HEK293T (cell line): ENCODE measurements around the gene KDM2A.

Experiments used
- CTCF ChIA-PET: fragments of 350-600 bp; formaldehyde crosslinking; extraction: SDS; loops from one replicate; lab custom pipeline; 2021; ENCODE audit warnings: antibody characterized with exemption, inconsistent platforms; lab: Yijun Ruan, JAX
- POLR2A ChIA-PET: fragments of 350-600 bp; formaldehyde crosslinking; extraction: SDS; loops from one replicate; lab custom pipeline; 2020; ENCODE audit warnings: antibody characterized with exemption, inconsistent platforms; lab: Yijun Ruan, JAX
- DNase-seq: peaks from one replicate; pipeline ENCODE4 v3.0.0; 2012; ENCODE audit warnings: mixed read lengths; ENCODE audit errors: extremely low spot score
- ARNT ChIP-seq: fragments of 450-650 bp; IDR thresholded peaks from 2 replicates; pipeline ENCODE4 v1.6.1; 2017; ENCODE audit warnings: mild to moderate bottlenecking
- BHLHE40 ChIP-seq: fragments of 450-650 bp; IDR thresholded peaks from 2 replicates; pipeline ENCODE4 v1.6.1; 2016; ENCODE audit warnings: mild to moderate bottlenecking, moderate library complexity, borderline replicate concordance
- CTBP1 ChIP-seq: fragments of 450-650 bp; IDR thresholded peaks from 2 replicates; pipeline ENCODE4 v1.6.1; 2016; ENCODE audit warnings: borderline replicate concordance
- ELF4 ChIP-seq: fragments of 450-650 bp; IDR thresholded peaks from 2 replicates; pipeline ENCODE4 v1.6.1; 2017; ENCODE audit warnings: antibody characterized with exemption
- FOXA1 ChIP-seq: fragments of 450-650 bp; IDR thresholded peaks from 2 replicates; pipeline ENCODE4 v1.6.1; 2016; ENCODE audit warnings: mild to moderate bottlenecking
- FOXK2 ChIP-seq: fragments of 450-650 bp; IDR thresholded peaks from 2 replicates; pipeline ENCODE4 v1.6.1; 2016; ENCODE audit warnings: mild to moderate bottlenecking
- FOXM1 ChIP-seq: fragments of 450-650 bp; IDR thresholded peaks from 2 replicates; pipeline ENCODE4 v1.6.1; 2017; ENCODE audit warnings: mild to moderate bottlenecking, borderline replicate concordance
- HDGF ChIP-seq: fragments of 450-650 bp; IDR thresholded peaks from 2 replicates; pipeline ENCODE4 v1.6.1; 2017; ENCODE audit warnings: antibody characterized with exemption, borderline replicate concordance
- L3MBTL2 ChIP-seq: fragments of 450-650 bp; conservative IDR thresholded peaks from 2 replicates; pipeline ENCODE4 v1.6.1; 2016; ENCODE audit warnings: mild to moderate bottlenecking
- LEF1 ChIP-seq: fragments of 450-650 bp; IDR thresholded peaks from 2 replicates; pipeline ENCODE4 v1.6.1; 2017; ENCODE audit warnings: mild to moderate bottlenecking, borderline replicate concordance
- NFRKB ChIP-seq: fragments of 450-650 bp; IDR thresholded peaks from 2 replicates; pipeline ENCODE4 v1.6.1; 2016; ENCODE audit warnings: mild to moderate bottlenecking, moderate library complexity
- PKNOX1 ChIP-seq: fragments of 450-650 bp; IDR thresholded peaks from 2 replicates; pipeline ENCODE4 v1.6.1; 2016
- SP1 ChIP-seq: fragments of 450-650 bp; IDR thresholded peaks from 2 replicates; pipeline ENCODE4 v1.6.1; 2017
- SUZ12 ChIP-seq: fragments of 450-650 bp; IDR thresholded peaks from 2 replicates; pipeline ENCODE4 v1.6.1; 2016; ENCODE audit warnings: mild to moderate bottlenecking
- TARDBP ChIP-seq: fragments of 450-650 bp; IDR thresholded peaks from 2 replicates; pipeline ENCODE4 v1.6.1; 2016
- ZNF384 ChIP-seq: fragments of 450-650 bp; IDR thresholded peaks from 2 replicates; pipeline ENCODE4 v1.6.1; 2016

Gene KDM2A

GRCh38 chr11:67282876-67283371 is 163.9 kb downstream of the KDM2A start:
- TF ChIP-seq ZNF384 (no peak), LEF1 (no peak), FOXA1 (no peak), ELF4 (no peak), SP1 (no peak), HDGF (no peak), NFRKB (no peak), SUZ12 (no peak), BHLHE40 (no peak)
- POLR2A ChIA-PET: interaction anchor here (1.2 to 2.0 kb wide), 3 partner anchors 14 to 34 kb away, joined by 3 to 6 read pairs (median 5); no protein-coding TSS in a partner anchor

GRCh38 chr11:67283481-67283963 is 164.5 kb downstream of the KDM2A start:
- POLR2A ChIA-PET: interaction anchor here (1.2 to 2.0 kb wide), 3 partner anchors 14 to 34 kb away, joined by 3 to 6 read pairs (median 5); no protein-coding TSS in a partner anchor
- CTCF ChIA-PET: no interaction called here
- TF ChIP-seq SP1 (no peak), ELF4 (no peak), PKNOX1 (no peak), NFRKB (no peak), L3MBTL2 (no peak), ARNT (no peak), BHLHE40 (no peak), FOXM1 (no peak), HDGF (no peak), FOXA1 (no peak), ZNF384 (no peak), LEF1 (no peak), CTBP1 (no peak), SUZ12 (no peak)
- no peak for DNase-seq

More at GRCh38 chr11:67282876-67283371, 163.9 kb downstream of the KDM2A start:
- CTCF ChIA-PET: interaction anchor here (1.2 kb wide), 1 partner anchor 16 kb away, joined by 3 read pairs; the partner anchor contains the start of gene GRK2
- no peak for DNase-seq

GRCh38 chr11:67284811-67285540 is 165.9 kb downstream of the KDM2A start:
- TF ChIP-seq ELF4: no peak
- no peak for TF ChIP-seq SP1
- no peak for TF ChIP-seq FOXM1
- no peak for TF ChIP-seq SUZ12
- TF ChIP-seq HDGF: no peak
- no peak for TF ChIP-seq PKNOX1
- TF ChIP-seq BHLHE40: no peak
- TF ChIP-seq ARNT: no peak
- no peak for TF ChIP-seq CTBP1
- no peak for TF ChIP-seq FOXA1
- TF ChIP-seq TARDBP: no peak
- no peak for TF ChIP-seq LEF1
- TF ChIP-seq FOXK2: no peak
- TF ChIP-seq ZNF384: no peak
- no peak for TF ChIP-seq NFRKB
- TF ChIP-seq L3MBTL2: no peak

GRCh38 chr11:67285541-67286498 is 166.8 kb downstream of the KDM2A start:
- no peak for TF ChIP-seq FOXM1
- ChIA-PET POLR2A (no interaction called here), CTCF (interaction anchor here (0.6 kb wide), 1 partner anchor 28 kb away, joined by 3 read pairs; no protein-coding TSS in a partner anchor)
- DNase-seq: no peak

More at GRCh38 chr11:67284811-67285540, 165.9 kb downstream of the KDM2A start:
- POLR2A ChIA-PET: interaction anchor here (2.0 kb wide), 1 partner anchor 32 kb away, joined by 6 read pairs; no protein-coding TSS in a partner anchor
- CTCF ChIA-PET: interaction anchor here (0.6 kb wide), 1 partner anchor 27 kb away, joined by 3 read pairs; no protein-coding TSS in a partner anchor
- DNase-seq: no peak

GRCh38 chr11:67286621-67287333 is 167.7 kb downstream of the KDM2A start:
- CTCF ChIA-PET: no interaction called here
- no peak for TF ChIP-seq FOXK2
- TF ChIP-seq SUZ12: no peak
- no peak for TF ChIP-seq FOXM1
- no peak for TF ChIP-seq ELF4
- no peak for TF ChIP-seq BHLHE40
- no peak for TF ChIP-seq SP1
- TF ChIP-seq ARNT: no peak
- no peak for TF ChIP-seq TARDBP
- no peak for TF ChIP-seq HDGF
- no peak for TF ChIP-seq L3MBTL2
- no peak for TF ChIP-seq FOXA1
- TF ChIP-seq ZNF384: no peak
- no peak for TF ChIP-seq CTBP1
- POLR2A ChIA-PET: no interaction called here
- DNase-seq: no peak
